HL-60 (cell line): ENCODE measurements around the gene DPF3.

Source experiments
- DNase-seq, 2 experiments: peaks; one replicate each; pipeline ENCODE4 v3.0.0-alpha.2; 2010 to 2020; ENCODE audit warnings: low read depth in 1 of 2, low spot score in 1 of 2
- H3K27ac ChIP-seq: fragments of 250-450 bp; sonication (Bioruptor Pico); replicated peaks from 2 replicates; pipeline ENCODE4 v1.5.1; 2020; ENCODE audit warnings: mild to moderate bottlenecking, moderate library complexity
- H3K27me3 ChIP-seq: fragments of 250-450 bp; sonication (Bioruptor Pico); 2 replicates; pipeline ENCODE4 v1.5.1; 2021; ENCODE audit warnings: mild to moderate bottlenecking, moderate library complexity; ENCODE audit not compliant: insufficient read depth, poor library complexity, severe bottlenecking
- H3K4me3 ChIP-seq: replicated peaks from 2 replicates; pipeline ENCODE4 v1.5.1; 2011; ENCODE audit warnings: mild to moderate bottlenecking, control low read depth, low read length; ENCODE audit not compliant: insufficient read depth
- GABPA ChIP-seq: IDR thresholded peaks from 2 replicates; pipeline ENCODE4 v1.6.1; 2012; ENCODE audit warnings: low read depth
- POLR2AphosphoS5 ChIP-seq: IDR thresholded peaks from 2 replicates; pipeline ENCODE4 v1.6.1; 2012; ENCODE audit warnings: low read depth
- SPI1 ChIP-seq: IDR thresholded peaks from 2 replicates; pipeline ENCODE4 v1.6.1; 2012; ENCODE audit warnings: low read depth, mild to moderate bottlenecking, borderline replicate concordance
- TF ChIP-seq, protein P1 (sequence below): IDR thresholded peaks from 2 replicates; pipeline ENCODE4 v1.6.1; 2012; ENCODE audit warnings: low read depth; ENCODE audit not compliant: insufficient replicate concordance
- TF ChIP-seq, protein P2 (sequence below): IDR thresholded peaks from one replicate; pipeline ENCODE4 v1.5.1; 2011; ENCODE audit warnings: low read length, control low read depth, inconsistent platforms; ENCODE audit not compliant: insufficient read depth

Gene DPF3

DNA sequence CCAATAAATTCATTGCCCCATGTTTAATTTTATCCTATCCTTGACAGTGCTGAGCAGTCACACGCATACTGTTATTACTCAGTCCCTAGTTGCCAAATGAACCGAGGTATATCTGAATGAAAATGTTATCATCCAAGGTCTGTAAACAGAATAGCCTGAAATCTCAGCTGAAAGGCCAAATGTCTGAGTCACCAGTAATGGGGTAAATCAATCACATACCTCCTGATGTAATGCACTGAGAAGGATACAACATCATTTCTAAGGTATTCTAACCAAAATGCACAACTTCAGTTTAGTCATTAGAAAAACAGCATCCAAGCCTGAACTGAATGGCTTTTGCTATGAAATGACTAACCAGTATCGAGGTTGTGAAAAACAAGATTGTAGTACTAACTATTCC lies 228.6 kb downstream of the DPF3 start:
- no peak overlapping the region for H3K27ac ChIP-seq
- no peak overlapping the region for H3K4me3 ChIP-seq
- TF ChIP-seq, protein P1, sequence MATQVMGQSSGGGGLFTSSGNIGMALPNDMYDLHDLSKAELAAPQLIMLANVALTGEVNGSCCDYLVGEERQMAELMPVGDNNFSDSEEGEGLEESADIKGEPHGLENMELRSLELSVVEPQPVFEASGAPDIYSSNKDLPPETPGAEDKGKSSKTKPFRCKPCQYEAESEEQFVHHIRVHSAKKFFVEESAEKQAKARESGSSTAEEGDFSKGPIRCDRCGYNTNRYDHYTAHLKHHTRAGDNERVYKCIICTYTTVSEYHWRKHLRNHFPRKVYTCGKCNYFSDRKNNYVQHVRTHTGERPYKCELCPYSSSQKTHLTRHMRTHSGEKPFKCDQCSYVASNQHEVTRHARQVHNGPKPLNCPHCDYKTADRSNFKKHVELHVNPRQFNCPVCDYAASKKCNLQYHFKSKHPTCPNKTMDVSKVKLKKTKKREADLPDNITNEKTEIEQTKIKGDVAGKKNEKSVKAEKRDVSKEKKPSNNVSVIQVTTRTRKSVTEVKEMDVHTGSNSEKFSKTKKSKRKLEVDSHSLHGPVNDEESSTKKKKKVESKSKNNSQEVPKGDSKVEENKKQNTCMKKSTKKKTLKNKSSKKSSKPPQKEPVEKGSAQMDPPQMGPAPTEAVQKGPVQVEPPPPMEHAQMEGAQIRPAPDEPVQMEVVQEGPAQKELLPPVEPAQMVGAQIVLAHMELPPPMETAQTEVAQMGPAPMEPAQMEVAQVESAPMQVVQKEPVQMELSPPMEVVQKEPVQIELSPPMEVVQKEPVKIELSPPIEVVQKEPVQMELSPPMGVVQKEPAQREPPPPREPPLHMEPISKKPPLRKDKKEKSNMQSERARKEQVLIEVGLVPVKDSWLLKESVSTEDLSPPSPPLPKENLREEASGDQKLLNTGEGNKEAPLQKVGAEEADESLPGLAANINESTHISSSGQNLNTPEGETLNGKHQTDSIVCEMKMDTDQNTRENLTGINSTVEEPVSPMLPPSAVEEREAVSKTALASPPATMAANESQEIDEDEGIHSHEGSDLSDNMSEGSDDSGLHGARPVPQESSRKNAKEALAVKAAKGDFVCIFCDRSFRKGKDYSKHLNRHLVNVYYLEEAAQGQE, result no peak
- TF ChIP-seq, protein P2, sequence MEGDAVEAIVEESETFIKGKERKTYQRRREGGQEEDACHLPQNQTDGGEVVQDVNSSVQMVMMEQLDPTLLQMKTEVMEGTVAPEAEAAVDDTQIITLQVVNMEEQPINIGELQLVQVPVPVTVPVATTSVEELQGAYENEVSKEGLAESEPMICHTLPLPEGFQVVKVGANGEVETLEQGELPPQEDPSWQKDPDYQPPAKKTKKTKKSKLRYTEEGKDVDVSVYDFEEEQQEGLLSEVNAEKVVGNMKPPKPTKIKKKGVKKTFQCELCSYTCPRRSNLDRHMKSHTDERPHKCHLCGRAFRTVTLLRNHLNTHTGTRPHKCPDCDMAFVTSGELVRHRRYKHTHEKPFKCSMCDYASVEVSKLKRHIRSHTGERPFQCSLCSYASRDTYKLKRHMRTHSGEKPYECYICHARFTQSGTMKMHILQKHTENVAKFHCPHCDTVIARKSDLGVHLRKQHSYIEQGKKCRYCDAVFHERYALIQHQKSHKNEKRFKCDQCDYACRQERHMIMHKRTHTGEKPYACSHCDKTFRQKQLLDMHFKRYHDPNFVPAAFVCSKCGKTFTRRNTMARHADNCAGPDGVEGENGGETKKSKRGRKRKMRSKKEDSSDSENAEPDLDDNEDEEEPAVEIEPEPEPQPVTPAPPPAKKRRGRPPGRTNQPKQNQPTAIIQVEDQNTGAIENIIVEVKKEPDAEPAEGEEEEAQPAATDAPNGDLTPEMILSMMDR, result no peak
- TF ChIP-seq POLR2AphosphoS5 (no peak), GABPA (no peak), SPI1 (no peak)
- H3K27me3 ChIP-seq, result no peaks in the 10 kb centered on the region
- no peak for DNase-seq

DNA sequence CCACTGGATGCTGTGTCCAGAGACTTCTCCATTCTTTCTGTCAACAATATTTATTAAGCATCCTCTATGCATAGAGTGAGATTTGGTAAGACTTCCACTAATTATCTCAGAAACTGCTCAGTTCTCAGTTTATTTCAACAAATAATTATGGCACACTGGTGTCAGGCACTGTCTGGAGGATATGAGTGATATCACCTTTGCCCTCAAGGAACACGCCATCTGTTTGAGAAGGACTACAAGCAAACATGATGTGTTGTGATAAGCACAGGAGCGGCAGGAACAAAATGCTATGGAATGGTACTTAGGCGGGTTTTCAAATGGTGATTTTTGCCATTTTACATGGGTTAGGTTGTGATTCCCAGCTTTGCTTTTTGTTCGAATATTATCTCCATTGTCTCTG lies 229.2 kb downstream of the DPF3 start:
- TF ChIP-seq GABPA, result no peak
- TF ChIP-seq, protein P2, result no peak
- no peak for TF ChIP-seq SPI1
- TF ChIP-seq, protein P1, result no peak
- TF ChIP-seq POLR2AphosphoS5, result no peak
- no peak for DNase-seq
- no peaks in the 10 kb centered on the region for H3K27me3 ChIP-seq
- H3K27ac ChIP-seq, result no peak overlapping the region
- H3K4me3 ChIP-seq, result no peak overlapping the region

DNA sequence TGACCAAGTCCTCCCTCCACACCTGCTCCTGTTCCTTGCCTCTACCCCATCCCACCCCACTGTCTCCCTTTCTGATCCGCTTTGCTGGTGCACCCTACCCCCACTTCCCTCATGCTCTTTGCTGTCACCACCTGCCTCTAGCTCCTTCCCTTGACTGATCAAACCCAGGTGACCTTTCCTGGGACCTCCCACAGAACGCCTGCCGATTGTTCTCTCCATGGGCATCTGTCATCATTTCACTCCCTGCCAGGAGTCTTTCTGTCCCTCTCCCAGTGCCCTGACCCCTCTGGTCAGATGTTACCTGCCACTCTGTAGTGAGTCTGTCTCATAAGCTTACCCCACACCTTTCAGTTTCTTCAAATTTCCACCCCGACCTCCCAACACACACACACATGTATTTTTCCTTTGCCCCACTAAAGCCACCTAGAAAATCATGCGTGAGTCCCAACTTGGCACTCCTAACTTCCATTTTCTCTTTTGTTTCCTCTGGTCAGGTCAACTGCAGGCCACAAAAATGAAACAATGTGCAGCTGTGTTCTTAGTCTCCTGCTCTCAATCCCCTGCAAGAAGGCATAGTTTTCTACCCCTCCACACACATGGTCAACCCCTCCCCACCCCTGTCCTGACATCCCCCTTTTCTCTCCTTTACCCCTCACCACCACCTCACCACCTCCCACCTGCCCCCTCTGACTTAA lies 229.8 kb downstream of the DPF3 start:
- Histone ChIP-seq H3K27ac (no peak overlapping the region), H3K4me3 (no peak overlapping the region), H3K27me3 (no peaks in the 10 kb centered on the region)
- TF ChIP-seq SPI1, result no peak
- TF ChIP-seq POLR2AphosphoS5, result no peak
- DNase-seq, result no peak

DNA sequence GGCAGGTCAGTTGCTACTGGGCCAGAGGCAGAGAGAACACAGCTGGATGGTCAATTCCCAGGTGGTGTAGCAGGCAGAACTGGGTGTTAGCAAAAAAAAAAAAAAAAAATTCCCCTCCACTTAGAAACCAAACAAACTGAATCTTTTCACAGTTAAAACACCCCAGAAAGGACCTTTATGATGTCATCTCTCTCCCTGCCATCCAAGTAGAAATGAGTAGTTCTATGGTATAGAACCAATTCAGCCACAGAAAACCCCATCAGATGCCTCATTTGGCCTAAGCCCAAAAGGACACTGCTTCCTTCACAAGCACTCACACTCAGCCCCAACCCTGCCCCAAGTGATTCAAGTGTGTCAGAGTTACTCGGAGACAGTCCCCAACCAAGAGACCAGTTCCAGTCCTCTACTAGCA lies 230.8 kb downstream of the DPF3 start:
- TF ChIP-seq SPI1 (no peak), POLR2AphosphoS5 (no peak), GABPA (no peak)
- TF ChIP-seq, protein P2, result no peak
- TF ChIP-seq, protein P1, result no peak
- H3K27ac ChIP-seq, result no peak overlapping the region
- no peak for DNase-seq
- no peaks in the 10 kb centered on the region for H3K27me3 ChIP-seq
- no peak overlapping the region for H3K4me3 ChIP-seq
